H54 (cell line): ENCODE measurements around the gene CSF3R.

Source experiments
- DNase-seq: peaks from one replicate; pipeline ENCODE4 v3.0.0; 2011; ENCODE audit warnings: low spot score, mixed read lengths; ENCODE audit not compliant: insufficient read length
- FAIRE-seq: peaks from 3 replicates; lab custom pipeline; 2011; peaks lifted over from hg19 to GRCh38; lab: Jason Lieb, UNC
- POLR2A ChIP-seq: IDR thresholded peaks from 2 replicates; pipeline ENCODE4 v1.6.1; 2011; ENCODE audit warnings: low read depth, mild to moderate bottlenecking, low read length

CSF3R gene

GRCh38 chr1:36466370-36467026 is 16.2 kb downstream of the CSF3R start:
- no peak for DNase-seq
- FAIRE-seq, result no peak
- no peak for TF ChIP-seq POLR2A

GRCh38 chr1:36465731-36466369 is 16.9 kb downstream of the CSF3R start:
- DNase-seq, result peak; percentile 37
- no peak for TF ChIP-seq POLR2A

GRCh38 chr1:36464605-36465393 is 17.9 kb downstream of the CSF3R start:
- FAIRE-seq, result no peak
- peak; percentile 32 for DNase-seq
- TF ChIP-seq POLR2A, result no peak

More at GRCh38 chr1:36465731-36466369, 16.9 kb downstream of the CSF3R start:
- no peak for FAIRE-seq

- FAIRE-seq (peak; percentile 61), DNase-seq (peak; percentile 75)
- TF ChIP-seq POLR2A, result peak; percentile 84
These were observed 18.7 kb downstream of the CSF3R start, which contains the start of gene MRPS15 for GRCh38 chr1:36463803-36464604. Gene MRPS15, minus strand, starts transcription at chr1:36464384. Its CDS starts 109 bp downstream, at chr1:36464275.

- DNase-seq, result no peak
- no peak for FAIRE-seq
- no peak for TF ChIP-seq POLR2A
These were observed 19.3 kb downstream of the CSF3R start for GRCh38 chr1:36463463-36463802.

GRCh38 chr1:36458910-36459309 is 23.8 kb downstream of the CSF3R start:
- no peak for DNase-seq
- no peak for FAIRE-seq
- TF ChIP-seq POLR2A, result no peak

- TF ChIP-seq POLR2A, result no peak
- FAIRE-seq, result no peak
- no peak for DNase-seq
These were observed 25.0 kb downstream of the CSF3R start for GRCh38 chr1:36457691-36458090.

- TF ChIP-seq POLR2A, result no peak
- no peak for FAIRE-seq
These were observed 26.3 kb downstream of the CSF3R start for GRCh38 chr1:36456391-36456928.

GRCh38 chr1:36455386-36455785 is 27.3 kb downstream of the CSF3R start:
- FAIRE-seq (no peak), DNase-seq (no peak)
- no peak for TF ChIP-seq POLR2A

More at GRCh38 chr1:36456391-36456928, 26.3 kb downstream of the CSF3R start:
- no peak for DNase-seq

GRCh38 chr1:36453600-36454388 is 28.9 kb downstream of the CSF3R start:
- FAIRE-seq (no peak), DNase-seq (no peak)
- TF ChIP-seq POLR2A, result no peak

GRCh38 chr1:36453051-36453450 is 29.7 kb downstream of the CSF3R start:
- no peak for DNase-seq
- FAIRE-seq, result no peak
- TF ChIP-seq POLR2A, result no peak

- FAIRE-seq (no peak), DNase-seq (no peak)
- TF ChIP-seq POLR2A, result no peak
These were observed 31.8 kb downstream of the CSF3R start for GRCh38 chr1:36450919-36451305.
